Measurements from ENCODE around the gene STRADA. TPM values are rescaled to one million over a fixed set of nuclear protein-coding genes. Genes with fewer than 3 reads are reported as not detected.

Gene STRADA
- total and polyA plus RNA-seq, 2 of the 8 experiments (the other 6 are each of a cell fraction or from before 2014, with no cell fraction given): 35.6 to 43.3 TPM

GRCh38 chr17:63658366-63658765 is 83.2 kb downstream of the STRADA start:
- WGBS, 2 experiments (ENCODE audit: extremely low coverage in 1 of 2, insufficient coverage in 1 of 2, insufficient read length in 1 of 2, insufficient replicate concordance in 2 of 2, low coverage in 1 of 2, low lambda C conversion rate in 2 of 2, missing lambda C conversion rate in 1 of 2): 0% methylated on average over 1 of the region's 1 CpG; no CpG with 5 or more reads in 1 of the 2 experiments
- Histone ChIP-seq H2BK15ac (ENCODE audit: low read length) (no peak overlapping the region), H3K9me3 (ENCODE audit: insufficient read depth in 2 of 2, low read depth in 1 of 2, low read length in 1 of 2) (no peaks in the 10 kb centered on the region), H3K4me3 (ENCODE audit: extremely low read depth in 1 of 4, insufficient read depth in 2 of 4, low read depth in 3 of 4, low read length in 4 of 4) (no peak overlapping the region), H3K4ac (replicated peaks; ENCODE audit: insufficient read length, low read depth, low read length) (no peak overlapping the region), H2BK5ac (ENCODE audit: low read depth, low read length) (no peak overlapping the region), H3K79me2 (ENCODE audit: control insufficient read depth in 1 of 2, insufficient read depth in 2 of 2, low read length in 2 of 2) (no peaks in the 10 kb centered on the region), H2AFZ (ENCODE audit: low read length) (no peak overlapping the region), H3K14ac (ENCODE audit: insufficient read length) (no peak overlapping the region), H2BK120ac (replicated peaks; ENCODE audit: low read depth, low read length) (no peak overlapping the region), H3K79me1 (ENCODE audit: low read depth, low read length) (no peaks in the 10 kb centered on the region), H3K23ac (ENCODE audit: insufficient read length) (no peak overlapping the region), H4K5ac (ENCODE audit: insufficient read length, low read depth, low read length) (no peak overlapping the region), H2BK12ac (ENCODE audit: low read depth, low read length) (no peak overlapping the region), H2AK5ac (ENCODE audit: low read depth, low read length) (no peak overlapping the region), H4K20me1 (replicated peaks in 1 of 2; ENCODE audit: control insufficient read depth in 1 of 2, insufficient read depth in 2 of 2, low read length in 2 of 2) (peaks cover 0 to 2% of the 10 kb centered on the region in 2 experiments), H3K56ac (replicated peaks; ENCODE audit: insufficient read length, low read depth, low read length) (no peak overlapping the region), H3K27ac (ENCODE audit: low read depth, low read length) (no peak overlapping the region), H3K27me3 (replicated peaks in 1 of 4; ENCODE audit: control insufficient read depth in 3 of 4, extremely low read depth in 1 of 4, insufficient read depth in 3 of 4, low read length in 3 of 4) (no peaks in the 10 kb centered on the region), H2BK20ac (ENCODE audit: low read length) (no peak overlapping the region), H3K4me2 (ENCODE audit: insufficient read depth in 1 of 2, low read depth in 2 of 2, low read length in 2 of 2) (no peak overlapping the region), H3K36me3 (ENCODE audit: control insufficient read depth in 2 of 4, insufficient read depth in 4 of 4, low read length in 3 of 4) (peaks cover 0 to 7% (median 2%) of the 10 kb centered on the region in 4 experiments; a peak in 2 of 8 replicates), H4K91ac (replicated peaks; ENCODE audit: insufficient read length, low read length) (no peak overlapping the region), H3K4me1 (replicated peaks in 1 of 4; ENCODE audit: control insufficient read depth in 3 of 4, insufficient read depth in 4 of 4, low read length in 3 of 4) (no peaks in the 10 kb centered on the region), H3K23me2 (ENCODE audit: low read depth, low read length) (no peaks in the 10 kb centered on the region), H4K8ac (ENCODE audit: extremely low read depth, insufficient read depth, low read length) (no peak overlapping the region), H3K18ac (ENCODE audit: extremely low read depth, low read length) (no peak overlapping the region), H3K9ac (replicated peaks in 1 of 4; ENCODE audit: extremely low read depth in 1 of 4, low read depth in 3 of 4, low read length in 3 of 4) (no peak overlapping the region)
- ChIA-PET POLR2A (ENCODE audit: partially characterized antibody) (no interaction called here), CTCF (ENCODE audit: partially characterized antibody) (interaction anchor here (1.0 kb wide), 1 partner anchor 223 kb away, joined by 3 read pairs; no protein-coding TSS in a partner anchor)
- no peak for DNase-seq (ENCODE audit: low read depth in 1 of 2, low spot score in 2 of 2)
- FAIRE-seq: no peak
- TF ChIP-seq RNF2 (IDR thresholded peaks at IDR 0.05; ENCODE audit: borderline replicate concordance, low read depth, low read length, missing control alignments, poor library complexity, severe bottlenecking) (no peak), CHD1 (IDR thresholded peaks at IDR 0.05; ENCODE audit: low read depth, low read length) (no peak), GTF2F1 (IDR thresholded peaks at IDR 0.05; ENCODE audit: borderline replicate concordance, low read depth, low read length) (no peak), HDAC6 (IDR thresholded peaks at IDR 0.05; ENCODE audit: low read depth, low read length) (no peak), SP4 (IDR thresholded peaks at IDR 0.05; ENCODE audit: low read length) (no peak)

Data from H1 (cell line).